K562 (cell line): Measurements from ENCODE around the gene SLC9A1. TPM values are rescaled to one million over a fixed set of nuclear protein-coding genes. Genes with fewer than 3 reads are reported as not detected.

Source experiments
- ATAC-seq: fragments of 200-7000 bp; cut with Tn5 transposase; 3 replicates; pipeline ENCODE4 v1.9.1; 2020; ENCODE audit warnings: moderate library complexity
- BruUV-seq: library from RNA; stranded (reverse); fragments of 400-500 nt; replicated peaks from 2 replicates; lab custom pipeline; 2021; lab: Mats Ljungman, UMichigan
- CTCF ChIA-PET: fragments of 300-600 bp; formaldehyde crosslinking; extraction: SDS; loops from one replicate; lab custom pipeline; 2021; ENCODE audit warnings: low intra/inter-chr PET ratio; lab: Yijun Ruan, JAX
- POLR2A ChIA-PET: fragments of 300-600, 350-650 bp; sonication (Branson Sonifier 250); formaldehyde crosslinking; extraction: SDS; loops from one replicate; lab custom pipeline; 2021; ENCODE audit warnings: antibody characterized with exemption, inconsistent platforms; lab: Yijun Ruan, JAX
- DNase-seq, 4 experiments: peaks; one replicate each; pipeline versions ENCODE4 v3.0.0 to v3.0.0-alpha.2; 2011 to 2018; ENCODE audit warnings: low spot score in 3 of 4, mixed read lengths in 3 of 4; ENCODE audit errors: extremely low read depth in 1 of 4
- FAIRE-seq: peaks from 2 replicates; lab custom pipeline; 2011; peaks lifted over from hg19 to GRCh38; lab: Jason Lieb, UNC
- H2AFZ ChIP-seq: 2 replicates; pipeline ENCODE4 v1.6.0; 2011; ENCODE audit warnings: low read depth, low read length, control low read depth, inconsistent platforms
- H3K27ac ChIP-seq: fragments of 200-600 bp; 3 replicates; pipeline ENCODE4 v1.8.0; 2011; ENCODE audit warnings: low read depth, mild to moderate bottlenecking, control low read depth, inconsistent platforms, low read length, moderate library complexity, mixed read lengths; ENCODE audit errors: extremely low read depth
- H3K27me3 ChIP-seq, 2 experiments: fragments of 300-600 bp in 1 of 2; 2 replicates in 1 of 2; 3 replicates in 1 of 2; pipeline versions ENCODE4 v1.6.0 to v1.8.0; 2011; ENCODE audit warnings: inconsistent platforms in 2 of 2, low read length in 2 of 2, mild to moderate bottlenecking in 1 of 2, mixed read lengths in 1 of 2, moderate library complexity in 1 of 2; ENCODE audit not compliant: control insufficient read depth in 2 of 2, insufficient read depth in 2 of 2
- H3K36me3 ChIP-seq: fragments of 300-600 bp; 3 replicates; pipeline ENCODE4 v1.8.0; 2011; ENCODE audit warnings: mild to moderate bottlenecking, low read length, inconsistent platforms; ENCODE audit not compliant: control insufficient read depth, insufficient read depth
- H3K4me1 ChIP-seq, 2 experiments: fragments of 200-600 bp in 1 of 2; replicated peaks in 1 of 2; 2 replicates in 1 of 2; 3 replicates in 1 of 2; pipeline versions ENCODE4 v1.5.1 to v1.8.0; 2011; ENCODE audit warnings: inconsistent platforms in 2 of 2, low read length in 2 of 2, mild to moderate bottlenecking in 1 of 2, mixed read lengths in 1 of 2, moderate library complexity in 1 of 2; ENCODE audit not compliant: control insufficient read depth in 2 of 2, insufficient read depth in 2 of 2
- H3K4me2 ChIP-seq: 2 replicates; pipeline ENCODE4 v1.6.1; 2011; ENCODE audit warnings: low read length, control low read depth, inconsistent platforms, mixed read lengths; ENCODE audit not compliant: insufficient read depth
- H3K4me3 ChIP-seq: fragments of 200-600 bp; sonication (generic), shearing (Covaris generic); 2 replicates; pipeline ENCODE4 v1.5.1; 2016; ENCODE audit warnings: control low read depth, inconsistent platforms
- H3K79me2 ChIP-seq: fragments of 200-600 bp; 3 replicates; pipeline ENCODE4 v1.8.0; 2011; ENCODE audit warnings: low read length, inconsistent platforms; ENCODE audit not compliant: control insufficient read depth, insufficient read depth
- H3K9ac ChIP-seq, 2 experiments: 2 replicates each; pipeline versions ENCODE4 v1.6.0 to v1.6.1; 2011; ENCODE audit warnings: low read depth in 2 of 2, low read length in 2 of 2, control low read depth in 1 of 2, inconsistent platforms in 1 of 2, mild to moderate bottlenecking in 1 of 2, mixed read lengths in 1 of 2; ENCODE audit not compliant: insufficient read depth in 1 of 2
- H3K9me1 ChIP-seq: one replicate; pipeline ENCODE4 v1.6.0; 2011; ENCODE audit warnings: inconsistent platforms, mild to moderate bottlenecking, low read length, moderate library complexity; ENCODE audit not compliant: control insufficient read depth, insufficient read depth
- H3K9me3 ChIP-seq: replicated peaks from 2 replicates; pipeline ENCODE4 v1.5.1; 2011; ENCODE audit warnings: low read depth, low read length, inconsistent platforms; ENCODE audit not compliant: control insufficient read depth, insufficient read depth
- H4K20me1 ChIP-seq: replicated peaks from 2 replicates; pipeline ENCODE4 v1.6.1; 2011; ENCODE audit warnings: low read length, inconsistent platforms, mixed read lengths; ENCODE audit not compliant: control insufficient read depth, insufficient read depth
- BRF1 ChIP-seq: IDR thresholded peaks from 3 replicates; pipeline ENCODE4 v1.6.1; 2011; ENCODE audit warnings: borderline replicate concordance, mild to moderate bottlenecking; ENCODE audit not compliant: insufficient read length; ENCODE audit errors: extremely low read depth
- HNRNPL ChIP-seq: fragments of 200-400 bp; formaldehyde crosslinking; IDR thresholded peaks from 2 replicates; pipeline ENCODE4 v1.6.1; 2017; ENCODE audit warnings: low read depth, mild to moderate bottlenecking, low read length
- PPARD ChIP-seq: fragments of 250-450 bp; sonication (Bioruptor Pico); IDR thresholded peaks from 2 replicates; pipeline ENCODE4 v1.8.0; 2022; ENCODE audit warnings: inconsistent platforms, mild to moderate bottlenecking, moderate library complexity
- PTTG1 ChIP-seq: fragments of 450-650 bp; IDR thresholded peaks from 2 replicates; pipeline ENCODE4 v1.6.1; 2016; ENCODE audit warnings: low read depth, mild to moderate bottlenecking, missing genetic modification characterization, missing compliant biosample characterization
- RREB1 ChIP-seq: fragments of 250-450 bp; sonication (Bioruptor Pico); IDR thresholded peaks from 2 replicates; pipeline ENCODE4 v1.4.0; 2020
- SUPT5H ChIP-seq: fragments of 450-650 bp; IDR thresholded peaks from 2 replicates; pipeline ENCODE4 v1.6.1; 2016
- ZMIZ1 ChIP-seq, 2 experiments: fragments of 150-350 bp in 1 of 2; IDR thresholded peaks; 2 replicates each; pipeline ENCODE4 v1.6.1; 2012 to 2016; ENCODE audit warnings: low read depth in 2 of 2, low read length in 2 of 2, mild to moderate bottlenecking in 1 of 2, moderate library complexity in 1 of 2
- ZNF121 ChIP-seq: sonication (generic); formaldehyde crosslinking; conservative IDR thresholded peaks from 2 replicates; pipeline ENCODE4 v1.8.0; 2022; ENCODE audit warnings: missing genetic modification reagents
- ZNF146 ChIP-seq: IDR thresholded peaks from one replicate; pipeline ENCODE4 v1.6.1; 2018; ENCODE audit warnings: missing compliant biosample characterization; ENCODE audit not compliant: unreplicated experiment
- ZNF740 ChIP-seq, 3 experiments: fragments of 200-800 bp in 1 of 3; sonication (Bioruptor generic) in 1 of 3; sonication (generic) in 1 of 3; formaldehyde crosslinking in 1 of 3; IDR thresholded peaks; 2 replicates each; pipeline versions ENCODE4 v1.6.1 to v1.8.0; 2016 to 2022; ENCODE audit warnings: mild to moderate bottlenecking in 2 of 3, missing compliant biosample characterization in 2 of 3, missing genetic modification characterization in 2 of 3, missing genetic modification reagents in 1 of 3
- WGBS: fragments of 100-300 bp; shearing (Covaris generic); methylation state at CpG from one replicate; pipeline ENCODE4 v1.1.6; 2016; ENCODE audit warnings: low coverage, mixed read lengths; ENCODE audit not compliant: insufficient coverage; ENCODE audit errors: missing lambda C conversion rate; 5-methylcytosine and 5-hydroxymethylcytosine counted together
- in situ Hi-C: fragments of 300-500 bp; cut with MboI; formaldehyde crosslinking; loops from 4 replicates; pipeline ENCODE4 v1.15.0; 2018; ENCODE audit warnings: inconsistent platforms, mixed read lengths
- intact Hi-C: fragments of 100-400 bp; cut with micrococcal nuclease; formaldehyde crosslinking; loops from 2 replicates; pipeline ENCODE4 v1.14.2; 2022
- polyA plus RNA-seq, 8 experiments: library from polyadenylated mRNA; depleted of rRNA in 4 of 8; stranded (reverse) in 5 of 8; unstranded in 3 of 8; fragments of >200 nt; fragmentation: Nextera tagmentation in 2 of 8; fragmentation: Illumina TruSeq in 1 of 8; extraction: Ambion mirVana in 2 of 8; extraction: Trizol in 1 of 8; gene quantifications; 2 replicates each; pipeline versions ENCODE4 v1.2.1 to v1.2.3, GENCODE V29; 2011 to 2014; ENCODE audit warnings: inconsistent platforms in 1 of 8, missing spikeins in 1 of 8
- total RNA-seq, 7 experiments: library from RNA; depleted of rRNA in 6 of 7; stranded (reverse); fragments of >200 nt in 6 of 7; fragmentation: Illumina TruSeq in 2 of 7; extraction: Trizol in 2 of 7; gene quantifications; 2 replicates each; pipeline versions ENCODE4 v1.2.1 to v1.2.3, GENCODE V29; 2011 to 2021; ENCODE audit warnings: low replicate concordance in 1 of 7

SLC9A1 gene
- total and polyA plus RNA-seq, 9 of the 15 experiments (the other 6 are each of a cell fraction or from before 2014, with no cell fraction given), result 0.59 to 14.4 (median 2.0) TPM

- DNase-seq (no peak), FAIRE-seq (no peak), ATAC-seq (peak; percentile 25; the same call in 2 of the 3 replicates)
- intact Hi-C loops, result no loop called here
- H2AFZ ChIP-seq, result no peak overlapping the region
- no peaks in the 10 kb centered on the region for H3K79me2 ChIP-seq
- H3K9me1 ChIP-seq, result no peaks in the 10 kb centered on the region
- H3K4me3 ChIP-seq, result no peak overlapping the region
- no peak overlapping the region for H3K9ac ChIP-seq
- ChIA-PET POLR2A (interaction anchor here (1.1 kb wide), 1 partner anchor 37 kb away, joined by 3 read pairs; no protein-coding TSS in a partner anchor), CTCF (no interaction called here)
- no peaks in the 10 kb centered on the region for H4K20me1 ChIP-seq
- 85% methylated on average over 5 of the region's 5 CpGs for WGBS
- no peaks in the 10 kb centered on the region for H3K27me3 ChIP-seq
- H3K9me3 ChIP-seq, result no peaks in the 10 kb centered on the region
- peak overlapping the region; percentile 71; the same call in 2 of the 3 replicates for H3K27ac ChIP-seq
- H3K4me1 ChIP-seq, result peaks cover 9 to 18% of the 10 kb centered on the region in 2 experiments; a peak in 4 of 5 replicates
- in situ Hi-C loops, result no loop called here
- BruUV-seq, result TSS peak; percentile 99
- no peaks in the 10 kb centered on the region for H3K36me3 ChIP-seq
- H3K4me2 ChIP-seq, result no peak overlapping the region; the same call in 1 of the 2 replicates
- TF ChIP-seq RREB1 (CRISPR knock-in tag) (no peak), HNRNPL (0 out of 2 replicates have a peak, but pooled peaks have one; percentile 24), ZNF146 (CRISPR knock-in tag) (no peak), BRF1 (no peak), ZNF121 (CRISPR knock-in tag) (peak; percentile 82), PTTG1 (tag) (no peak), ZNF740 (CRISPR knock-in tag; IDR thresholded peaks at IDR 0.05) (no peak), ZNF740 (tag; IDR thresholded peaks at IDR 0.05) (no peak), PPARD (CRISPR knock-in tag) (no peak), SUPT5H (peak; percentile 26; the same call in 1 of the 2 replicates), ZMIZ1 (IDR thresholded peaks at IDR 0.05; ENCODE audit: low read depth in 2 of 2, low read length in 2 of 2) (0 out of 4 replicates have a peak, but pooled peaks of 1 of the 2 experiments have one; percentile 12)
These were observed 88.8 kb downstream of the SLC9A1 start for GRCh38 chr1:27065999-27066630.
